ENCODE data around the gene BBS7. TPM values are rescaled to one million over a fixed set of nuclear protein-coding genes. Genes with fewer than 3 reads are reported as not detected.

BBS7 gene
- total and polyA plus RNA-seq, 2 of the 13 experiments (the other 11 are each of a cell fraction or from before 2014, with no cell fraction given), result 9.0 to 15.7 TPM

DNA sequence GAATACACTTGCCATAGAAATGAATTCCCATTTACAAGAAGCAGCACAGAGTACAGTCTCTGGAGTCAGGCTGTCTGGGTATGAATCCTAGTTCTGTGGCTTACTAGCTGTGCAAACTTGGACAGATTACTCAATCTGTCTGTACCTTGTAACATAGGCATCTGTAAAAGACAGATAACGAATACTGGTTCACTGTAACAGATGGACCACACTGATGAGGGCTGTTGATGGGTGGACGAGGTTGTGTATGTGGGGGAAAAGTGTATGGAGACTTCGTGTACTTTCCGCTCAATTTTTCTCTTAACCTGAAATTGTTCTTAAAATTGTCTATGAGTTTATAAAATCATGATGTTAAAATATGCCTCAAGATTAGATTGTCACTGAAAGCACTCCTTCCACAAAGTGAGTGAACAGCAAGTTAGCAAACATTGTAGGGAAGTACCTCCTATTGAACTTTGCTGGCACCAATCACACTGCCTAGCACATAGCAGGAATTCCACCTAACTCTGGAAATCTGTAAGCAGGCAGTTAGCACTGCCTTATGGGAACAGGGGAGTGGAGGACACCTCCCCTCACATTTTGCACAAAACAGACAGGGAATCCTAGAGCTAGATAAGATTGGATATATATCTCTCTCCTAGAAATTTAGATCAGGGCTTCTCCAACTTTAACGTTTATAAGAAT, 75.6 kb downstream of the BBS7 start:
- CTCF ChIA-PET (ENCODE audit: low intra/inter-chr PET ratio, low total read pairs), result no interaction called here
- peak overlapping the region; percentile 53 for H3K27ac ChIP-seq (ENCODE audit: extremely low read length, insufficient read depth, low read length)
- TF ChIP-seq GATAD2A (CRISPR knock-in tag; IDR thresholded peaks at IDR 0.05) (0 out of 2 replicates have a peak, but pooled peaks have one; percentile 18), ZNF607 (CRISPR knock-in tag; IDR thresholded peaks at IDR 0.05; ENCODE audit: borderline replicate concordance) (no peak), SAP130 (CRISPR knock-in tag; IDR thresholded peaks at IDR 0.05; ENCODE audit: low read depth) (peak; percentile 49), ZMYM4 (CRISPR knock-in tag; IDR thresholded peaks at IDR 0.05) (peak; percentile 61; the same call in 1 of the 2 replicates), SRSF1 (optimal IDR thresholded peaks at IDR 0.05; ENCODE audit: low read depth, low read length) (no peak), EP300 (IDR thresholded peaks at IDR 0.05; ENCODE audit: low read depth in 2 of 2, low read length in 2 of 2) (peak in 1 of 2 experiments; percentile 71; a peak in 1 of 4 replicates), EP300 (CRISPR knock-in tag; IDR thresholded peaks at IDR 0.05; ENCODE audit: borderline replicate concordance) (no peak), TOE1 (CRISPR knock-in tag; IDR thresholded peaks at IDR 0.05) (no peak), NCOR1 (IDR thresholded peaks at IDR 0.05; ENCODE audit: borderline replicate concordance, low read length) (0 out of 2 replicates have a peak, but pooled peaks have one; percentile 33), POGZ (CRISPR knock-in tag; IDR thresholded peaks at IDR 0.05) (peak; percentile 41; the same call in 1 of the 2 replicates), RFX1 (IDR thresholded peaks at IDR 0.05) (no peak), CHCHD3 (CRISPR knock-in tag; IDR thresholded peaks at IDR 0.05) (no peak), ZBTB38 (CRISPR knock-in tag; IDR thresholded peaks at IDR 0.05) (no peak), ZSCAN21 (CRISPR knock-in tag; IDR thresholded peaks at IDR 0.05; ENCODE audit: borderline replicate concordance) (no peak)
- TF ChIP-seq, protein P1, sequence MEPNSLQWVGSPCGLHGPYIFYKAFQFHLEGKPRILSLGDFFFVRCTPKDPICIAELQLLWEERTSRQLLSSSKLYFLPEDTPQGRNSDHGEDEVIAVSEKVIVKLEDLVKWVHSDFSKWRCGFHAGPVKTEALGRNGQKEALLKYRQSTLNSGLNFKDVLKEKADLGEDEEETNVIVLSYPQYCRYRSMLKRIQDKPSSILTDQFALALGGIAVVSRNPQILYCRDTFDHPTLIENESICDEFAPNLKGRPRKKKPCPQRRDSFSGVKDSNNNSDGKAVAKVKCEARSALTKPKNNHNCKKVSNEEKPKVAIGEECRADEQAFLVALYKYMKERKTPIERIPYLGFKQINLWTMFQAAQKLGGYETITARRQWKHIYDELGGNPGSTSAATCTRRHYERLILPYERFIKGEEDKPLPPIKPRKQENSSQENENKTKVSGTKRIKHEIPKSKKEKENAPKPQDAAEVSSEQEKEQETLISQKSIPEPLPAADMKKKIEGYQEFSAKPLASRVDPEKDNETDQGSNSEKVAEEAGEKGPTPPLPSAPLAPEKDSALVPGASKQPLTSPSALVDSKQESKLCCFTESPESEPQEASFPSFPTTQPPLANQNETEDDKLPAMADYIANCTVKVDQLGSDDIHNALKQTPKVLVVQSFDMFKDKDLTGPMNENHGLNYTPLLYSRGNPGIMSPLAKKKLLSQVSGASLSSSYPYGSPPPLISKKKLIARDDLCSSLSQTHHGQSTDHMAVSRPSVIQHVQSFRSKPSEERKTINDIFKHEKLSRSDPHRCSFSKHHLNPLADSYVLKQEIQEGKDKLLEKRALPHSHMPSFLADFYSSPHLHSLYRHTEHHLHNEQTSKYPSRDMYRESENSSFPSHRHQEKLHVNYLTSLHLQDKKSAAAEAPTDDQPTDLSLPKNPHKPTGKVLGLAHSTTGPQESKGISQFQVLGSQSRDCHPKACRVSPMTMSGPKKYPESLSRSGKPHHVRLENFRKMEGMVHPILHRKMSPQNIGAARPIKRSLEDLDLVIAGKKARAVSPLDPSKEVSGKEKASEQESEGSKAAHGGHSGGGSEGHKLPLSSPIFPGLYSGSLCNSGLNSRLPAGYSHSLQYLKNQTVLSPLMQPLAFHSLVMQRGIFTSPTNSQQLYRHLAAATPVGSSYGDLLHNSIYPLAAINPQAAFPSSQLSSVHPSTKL (CRISPR knock-in tag; IDR thresholded peaks at IDR 0.05), result 0 out of 2 replicates have a peak, but pooled peaks have one; percentile 22
- TF ChIP-seq, protein P2, sequence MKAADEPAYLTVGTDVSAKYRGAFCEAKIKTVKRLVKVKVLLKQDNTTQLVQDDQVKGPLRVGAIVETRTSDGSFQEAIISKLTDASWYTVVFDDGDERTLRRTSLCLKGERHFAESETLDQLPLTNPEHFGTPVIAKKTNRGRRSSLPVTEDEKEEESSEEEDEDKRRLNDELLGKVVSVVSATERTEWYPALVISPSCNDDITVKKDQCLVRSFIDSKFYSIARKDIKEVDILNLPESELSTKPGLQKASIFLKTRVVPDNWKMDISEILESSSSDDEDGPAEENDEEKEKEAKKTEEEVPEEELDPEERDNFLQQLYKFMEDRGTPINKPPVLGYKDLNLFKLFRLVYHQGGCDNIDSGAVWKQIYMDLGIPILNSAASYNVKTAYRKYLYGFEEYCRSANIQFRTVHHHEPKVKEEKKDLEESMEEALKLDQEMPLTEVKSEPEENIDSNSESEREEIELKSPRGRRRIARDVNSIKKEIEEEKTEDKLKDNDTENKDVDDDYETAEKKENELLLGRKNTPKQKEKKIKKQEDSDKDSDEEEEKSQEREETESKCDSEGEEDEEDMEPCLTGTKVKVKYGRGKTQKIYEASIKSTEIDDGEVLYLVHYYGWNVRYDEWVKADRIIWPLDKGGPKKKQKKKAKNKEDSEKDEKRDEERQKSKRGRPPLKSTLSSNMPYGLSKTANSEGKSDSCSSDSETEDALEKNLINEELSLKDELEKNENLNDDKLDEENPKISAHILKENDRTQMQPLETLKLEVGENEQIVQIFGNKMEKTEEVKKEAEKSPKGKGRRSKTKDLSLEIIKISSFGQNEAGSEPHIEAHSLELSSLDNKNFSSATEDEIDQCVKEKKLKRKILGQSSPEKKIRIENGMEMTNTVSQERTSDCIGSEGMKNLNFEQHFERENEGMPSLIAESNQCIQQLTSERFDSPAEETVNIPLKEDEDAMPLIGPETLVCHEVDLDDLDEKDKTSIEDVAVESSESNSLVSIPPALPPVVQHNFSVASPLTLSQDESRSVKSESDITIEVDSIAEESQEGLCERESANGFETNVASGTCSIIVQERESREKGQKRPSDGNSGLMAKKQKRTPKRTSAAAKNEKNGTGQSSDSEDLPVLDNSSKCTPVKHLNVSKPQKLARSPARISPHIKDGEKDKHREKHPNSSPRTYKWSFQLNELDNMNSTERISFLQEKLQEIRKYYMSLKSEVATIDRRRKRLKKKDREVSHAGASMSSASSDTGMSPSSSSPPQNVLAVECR (CRISPR knock-in tag; IDR thresholded peaks at IDR 0.05; ENCODE audit: borderline replicate concordance), result peak; percentile 20; the same call in 1 of the 2 replicates

More for the DNA sequence above, 75.6 kb downstream of the BBS7 start:
- H4K20me1 ChIP-seq (ENCODE audit: insufficient read depth, low read length), result no peaks in the 10 kb centered on the region
- in situ Hi-C loops (cut with HindIII; ENCODE audit: extremely low pct_ligation_motif_present, low pct_unique_long_range_greater_than_20kb), result no loop called here
- ATAC-seq (peak; percentile 96), DNase-seq (ENCODE audit: low spot score) (peak; percentile 79), FAIRE-seq (peak; percentile 84)
- 3% methylated on average over 5 of the region's 5 CpGs for WGBS (ENCODE audit: low lambda C conversion rate)
- no peaks in the 10 kb centered on the region for H3K9me3 ChIP-seq (ENCODE audit: low read length)
- no peaks in the 10 kb centered on the region for H3K27me3 ChIP-seq (ENCODE audit: control insufficient read depth in 1 of 2, insufficient read depth in 2 of 2, low read length in 2 of 2)
- peak overlapping the region; percentile 54 for H3K4me2 ChIP-seq (ENCODE audit: low read depth, low read length)
- POLR2A ChIA-PET, result no interaction called here
- BruUV-seq (replicated peaks), result no TSS peak
- intact Hi-C loops (cut with micrococcal nuclease; ENCODE audit: unreplicated experiment), result no loop called here
- H3K4me1 ChIP-seq (ENCODE audit: insufficient read depth, low read length), result peaks cover 49% of the 10 kb centered on the region
- no peaks in the 10 kb centered on the region for H3K36me3 ChIP-seq (replicated peaks in 1 of 2; ENCODE audit: control insufficient read depth in 1 of 2, insufficient read depth in 2 of 2, low read length in 2 of 2)
- H2AFZ ChIP-seq (ENCODE audit: low read length), result peak overlapping the region; percentile 18
- peak overlapping the region; percentile 2 to 27 (median 25); a peak in 5 of 6 replicates for H3K4me3 ChIP-seq (replicated peaks in 1 of 3; ENCODE audit: insufficient read depth in 1 of 3, low read depth in 2 of 3, low read length in 3 of 3)
- H3K79me2 ChIP-seq (ENCODE audit: insufficient read depth, low read length), result no peaks in the 10 kb centered on the region
- peak overlapping the region; percentile 29; the same call in 1 of the 2 replicates for H3K9ac ChIP-seq (ENCODE audit: insufficient read depth, low read depth, low read length)

Data from HepG2 (cell line).